ENCODE results near the gene RANBP2. TPM values are rescaled to one million over a fixed set of nuclear protein-coding genes. Genes with fewer than 3 reads are reported as not detected.
A peak's percentile ranks its signal among the peaks of the same experiment; 100 is the strongest.
"Not testable (repeated sequence)": the region's sequence is repeated elsewhere in the genome, so short reads cannot be mapped to it uniquely, and the experiment has no call there.

Gene RANBP2
- 67.0 and 69.5 TPM in 2 replicates for total RNA-seq
- total RNA-seq (2013): 60.4 TPM
- polyA plus RNA-seq: 4.4 and 13.0 TPM in 2 replicates
- 26.1 and 51.8 TPM in 2 replicates for polyA minus RNA-seq

- H3K4me3 Mint-ChIP-seq: peak within 1 kb of the TSS; percentile 98
- no peaks in the 10 kb centered on the region for H3K9me3 Mint-ChIP-seq (ENCODE audit: insufficient read depth)
- Histone ChIP-seq H3K4me3 (ENCODE audit: control extremely low read depth in 1 of 5, extremely low read depth in 1 of 5, insufficient read depth in 1 of 5, low read depth in 2 of 5, low read length in 4 of 5) (peak within 1 kb of the TSS; percentile 65 to 94 (median 85)), H3K36me3 (replicated peaks in 1 of 2; ENCODE audit: control extremely low read depth in 1 of 2, control insufficient read depth in 1 of 2, extremely low read depth in 1 of 2, insufficient read depth in 2 of 2, low read length in 1 of 2) (no peaks in the 10 kb centered on the region), H3K4me2 (replicated peaks; ENCODE audit: low read depth, low read length, poor library complexity, severe bottlenecking) (peak within 1 kb of the TSS; percentile 84), H4K20me1 (ENCODE audit: control insufficient read depth, insufficient read depth, low read length, poor library complexity, severe bottlenecking) (no peaks in the 10 kb centered on the region), H3K27me3 (replicated peaks in 1 of 4; ENCODE audit: control extremely low read depth in 1 of 4, control insufficient read depth in 3 of 4, insufficient read depth in 4 of 4, low read length in 3 of 4) (no peaks in the 10 kb centered on the region), H3K27ac (ENCODE audit: low read length in 2 of 2) (peak within 1 kb of the TSS; percentile 83 to 89), H3K9me3 (ENCODE audit: control extremely low read depth in 1 of 3, control insufficient read depth in 2 of 3, insufficient read depth in 1 of 3, low read length in 2 of 3) (peaks cover 0 to 4% (median 0%) of the 10 kb centered on the region in 3 donors), H2AFZ (ENCODE audit: insufficient read depth, low read depth, low read length, poor library complexity, severe bottlenecking) (peak within 1 kb of the TSS; percentile 88), H3K4me1 (ENCODE audit: control insufficient read depth in 2 of 2, insufficient read depth in 2 of 2, low read length in 2 of 2) (peaks cover 7 to 18% of the 10 kb centered on the region in 2 donors), H3K79me2 (ENCODE audit: control insufficient read depth, insufficient read depth, low read length) (peaks cover 31% of the 10 kb centered on the region), H3K9ac (ENCODE audit: low read length) (peak within 1 kb of the TSS; percentile 74)
- DNase-seq: peak; percentile 97
- ChIA-PET CTCF (no interaction called here), POLR2A (no interaction called here)
- peak; percentile 97 for ATAC-seq (ENCODE audit: low read depth)
- TF ChIP-seq EZH2 (IDR thresholded peaks at IDR 0.05; ENCODE audit: borderline replicate concordance, insufficient read depth, low read depth, low read length, poor library complexity, severe bottlenecking) (no peak), CTCF (IDR thresholded peaks at IDR 0.05) (no peak)
- WGBS (ENCODE audit: insufficient coverage): under 1% methylated on average over 93 of the region's 97 CpGs
- peaks cover 22% of the 10 kb centered on the region for H3K4me1 Mint-ChIP-seq
- H3K27ac Mint-ChIP-seq: peak within 1 kb of the TSS; percentile 98
- intact Hi-C loops (cut with micrococcal nuclease): loop anchor here (1.0 to 5.0 kb wide), 4 partner anchors 67 to 270 kb away; partner anchors contain the start of genes CCDC138, GCC2 and LIMS1
- no peaks in the 10 kb centered on the region for H3K27me3 Mint-ChIP-seq
These were observed at the start of gene RANBP2 for GRCh38 chr2:108719149-108720044. Gene RANBP2 (plus strand): TSS chr2:108719482. CDS start chr2:108719607, 125 bp downstream.

- H3K27ac Mint-ChIP-seq; H3K27me3 Mint-ChIP-seq; H3K4me3 ChIP-seq (ENCODE audit: control extremely low read depth in 1 of 5, extremely low read depth in 1 of 5, insufficient read depth in 1 of 5, low read depth in 2 of 5, low read length in 4 of 5); H3K9ac ChIP-seq (ENCODE audit: low read length); H3K4me1 ChIP-seq (ENCODE audit: control insufficient read depth in 2 of 2, insufficient read depth in 2 of 2, low read length in 2 of 2); H3K4me2 ChIP-seq (replicated peaks; ENCODE audit: low read depth, low read length, poor library complexity, severe bottlenecking); H3K9me3 Mint-ChIP-seq (ENCODE audit: insufficient read depth); H3K4me3 Mint-ChIP-seq; ATAC-seq (ENCODE audit: low read depth); H3K36me3 ChIP-seq (replicated peaks in 1 of 2; ENCODE audit: control extremely low read depth in 1 of 2, control insufficient read depth in 1 of 2, extremely low read depth in 1 of 2, insufficient read depth in 2 of 2, low read length in 1 of 2); H3K79me2 ChIP-seq (ENCODE audit: control insufficient read depth, insufficient read depth, low read length); H3K9me3 ChIP-seq (ENCODE audit: control extremely low read depth in 1 of 3, control insufficient read depth in 2 of 3, insufficient read depth in 1 of 3, low read length in 2 of 3); intact Hi-C loops (cut with micrococcal nuclease); POLR2A ChIA-PET; H3K27ac ChIP-seq (ENCODE audit: low read length in 2 of 2); CTCF ChIA-PET; H4K20me1 ChIP-seq (ENCODE audit: control insufficient read depth, insufficient read depth, low read length, poor library complexity, severe bottlenecking); H3K4me1 Mint-ChIP-seq; DNase-seq; H3K27me3 ChIP-seq (replicated peaks in 1 of 4; ENCODE audit: control extremely low read depth in 1 of 4, control insufficient read depth in 3 of 4, insufficient read depth in 4 of 4, low read length in 3 of 4); H2AFZ ChIP-seq (ENCODE audit: insufficient read depth, low read depth, low read length, poor library complexity, severe bottlenecking): not testable (repeated sequence)
- no CpG with 5 or more reads among the region's 1 CpG for WGBS (ENCODE audit: insufficient coverage)
These were observed 49.0 kb upstream of the RANBP2 start for GRCh38 chr2:108670282-108670681.

GRCh38 chr2:108672200-108672805 is 47.0 kb upstream of the RANBP2 start:
- H3K9me3 Mint-ChIP-seq (ENCODE audit: insufficient read depth); H3K79me2 ChIP-seq (ENCODE audit: control insufficient read depth, insufficient read depth, low read length); H3K27ac Mint-ChIP-seq; H3K27me3 ChIP-seq (replicated peaks in 1 of 4; ENCODE audit: control extremely low read depth in 1 of 4, control insufficient read depth in 3 of 4, insufficient read depth in 4 of 4, low read length in 3 of 4); DNase-seq; H3K4me2 ChIP-seq (replicated peaks; ENCODE audit: low read depth, low read length, poor library complexity, severe bottlenecking); H3K4me1 ChIP-seq (ENCODE audit: control insufficient read depth in 2 of 2, insufficient read depth in 2 of 2, low read length in 2 of 2); H3K4me1 Mint-ChIP-seq; H3K27ac ChIP-seq (ENCODE audit: low read length in 2 of 2); H3K9ac ChIP-seq (ENCODE audit: low read length); CTCF ChIA-PET; H3K4me3 ChIP-seq (ENCODE audit: control extremely low read depth in 1 of 5, extremely low read depth in 1 of 5, insufficient read depth in 1 of 5, low read depth in 2 of 5, low read length in 4 of 5); ATAC-seq (ENCODE audit: low read depth); H3K9me3 ChIP-seq (ENCODE audit: control extremely low read depth in 1 of 3, control insufficient read depth in 2 of 3, insufficient read depth in 1 of 3, low read length in 2 of 3); H2AFZ ChIP-seq (ENCODE audit: insufficient read depth, low read depth, low read length, poor library complexity, severe bottlenecking); H4K20me1 ChIP-seq (ENCODE audit: control insufficient read depth, insufficient read depth, low read length, poor library complexity, severe bottlenecking); POLR2A ChIA-PET; H3K36me3 ChIP-seq (replicated peaks in 1 of 2; ENCODE audit: control extremely low read depth in 1 of 2, control insufficient read depth in 1 of 2, extremely low read depth in 1 of 2, insufficient read depth in 2 of 2, low read length in 1 of 2); intact Hi-C loops (cut with micrococcal nuclease); H3K4me3 Mint-ChIP-seq; H3K27me3 Mint-ChIP-seq: not testable (repeated sequence)
- WGBS (ENCODE audit: insufficient coverage): no CpG with 5 or more reads among the region's 6 CpGs

Measured in B cell (primary cell).